Panc1 (cell line): ENCODE measurements around the gene RABEP2. TPM values are rescaled to one million over a fixed set of nuclear protein-coding genes. Genes with fewer than 3 reads are reported as not detected.
"Not testable (repeated sequence)": the region's sequence is repeated elsewhere in the genome, so short reads cannot be mapped to it uniquely, and the experiment has no call there.

Source experiments
- ATAC-seq: fragments of 200-7000 bp; cut with Tn5 transposase; 2 replicates; pipeline ENCODE4 v1.9.1; 2020; ENCODE audit warnings: mild to moderate bottlenecking, moderate library complexity
- BruUV-seq: library from RNA; stranded (reverse); fragments of 400-500 nt; replicated peaks from 2 replicates; lab custom pipeline; 2021; lab: Mats Ljungman, UMichigan
- CTCF ChIA-PET: fragments of 300-600 bp; sonication (Branson Sonifier 250); formaldehyde crosslinking; loops from one replicate; lab custom pipeline; 2022; ENCODE audit warnings: antibody characterized with exemption; lab: Charles Lee
- POLR2A ChIA-PET: fragments of 300-600 bp; sonication (Branson Sonifier 250); formaldehyde crosslinking; loops from one replicate; lab custom pipeline; 2022; ENCODE audit warnings: antibody characterized with exemption; lab: Charles Lee
- DNase-seq: peaks from one replicate; pipeline ENCODE4 v3.0.0-alpha.2; 2010; ENCODE audit warnings: low read depth, low spot score
- H3K27ac ChIP-seq: 2 replicates; pipeline ENCODE4 v1.5.1; 2011; ENCODE audit warnings: mild to moderate bottlenecking, low read length, inconsistent platforms
- H3K27me3 ChIP-seq: fragments of 200-500 bp; sonication (Bioruptor generic); 2 replicates; pipeline ENCODE4 v1.6.0; 2014; ENCODE audit warnings: low read length, inconsistent platforms; ENCODE audit not compliant: control insufficient read depth, insufficient read depth
- H3K36me3 ChIP-seq: fragments of 200-500 bp; sonication (Bioruptor generic); 2 replicates; pipeline ENCODE4 v1.5.1; 2014; ENCODE audit warnings: inconsistent platforms, mild to moderate bottlenecking, low read length, moderate library complexity; ENCODE audit not compliant: control insufficient read depth, insufficient read depth
- H3K4me1 ChIP-seq: 2 replicates; pipeline ENCODE4 v1.5.1; 2011; ENCODE audit warnings: inconsistent platforms, mild to moderate bottlenecking, low read length, moderate library complexity; ENCODE audit not compliant: control insufficient read depth, insufficient read depth
- H3K4me3 ChIP-seq, 2 experiments: 2 replicates each; pipeline ENCODE4 v1.5.1; 2011 to 2012; ENCODE audit warnings: low read depth in 2 of 2, low read length in 2 of 2, mild to moderate bottlenecking in 2 of 2, inconsistent platforms in 1 of 2, moderate library complexity in 1 of 2
- H3K9me3 ChIP-seq: fragments of 200-500 bp; sonication (Bioruptor generic); 2 replicates; pipeline ENCODE4 v1.5.1; 2014; ENCODE audit warnings: low read depth, mild to moderate bottlenecking, inconsistent platforms, low read length, moderate library complexity; ENCODE audit not compliant: control insufficient read depth, insufficient read depth
- POLR2AphosphoS5 ChIP-seq: IDR thresholded peaks from 2 replicates; pipeline ENCODE4 v1.6.1; 2012; ENCODE audit warnings: mild to moderate bottlenecking, low read depth, low read length, moderate library complexity
- SIN3A ChIP-seq: IDR thresholded peaks from 2 replicates; pipeline ENCODE4 v1.6.1; 2012; ENCODE audit warnings: low read depth, mild to moderate bottlenecking, low read length, moderate library complexity, borderline replicate concordance; ENCODE audit not compliant: insufficient read depth
- TCF7L2 ChIP-seq: IDR thresholded peaks from 2 replicates; pipeline ENCODE4 v1.6.1; 2011; ENCODE audit warnings: mild to moderate bottlenecking, low read depth, low read length, inconsistent platforms
- in situ Hi-C: cut with HindIII; loops from 2 replicates; pipeline ENCODE4 v1.10.0; 2016; ENCODE audit warnings: low sequenced_read_pairs, low pct_unique_long_range_greater_than_20kb
- intact Hi-C: fragments of 100-400 bp; cut with micrococcal nuclease; formaldehyde crosslinking; loops from one replicate; pipeline ENCODE4 v1.10.0; 2022; ENCODE audit not compliant: unreplicated experiment
- total RNA-seq: library from RNA; stranded (reverse); gene quantifications from one replicate; pipeline ENCODE4 v1.2.1, GENCODE V29; 2021; ENCODE audit not compliant: unreplicated experiment
- TF ChIP-seq, protein P1 (sequence below): fragments of 450-650 bp; IDR thresholded peaks from 2 replicates; pipeline ENCODE4 v1.5.1; 2017; ENCODE audit warnings: mild to moderate bottlenecking
- TF ChIP-seq, protein P2 (sequence below), 2 experiments: IDR thresholded peaks; 2 replicates each; pipeline ENCODE4 v1.6.1; 2011 to 2012; ENCODE audit warnings: low read depth in 2 of 2, control low read depth in 1 of 2, low read length in 1 of 2, mild to moderate bottlenecking in 1 of 2, moderate library complexity in 1 of 2; ENCODE audit not compliant: insufficient read depth in 1 of 2

The RABEP2 gene
- total RNA-seq, 1 experiment from 2014 or later, result 24.8 TPM

- no TSS peak for BruUV-seq
- in situ Hi-C loops (no loop called here), intact Hi-C loops (loop anchor here (10.0 kb wide), 2 partner anchors 72 to 102 kb away; partner anchors contain the start of genes ATP2A1 and TUFM)
- TF ChIP-seq POLR2AphosphoS5 (no peak), SIN3A (no peak)
- TF ChIP-seq, protein P1, sequence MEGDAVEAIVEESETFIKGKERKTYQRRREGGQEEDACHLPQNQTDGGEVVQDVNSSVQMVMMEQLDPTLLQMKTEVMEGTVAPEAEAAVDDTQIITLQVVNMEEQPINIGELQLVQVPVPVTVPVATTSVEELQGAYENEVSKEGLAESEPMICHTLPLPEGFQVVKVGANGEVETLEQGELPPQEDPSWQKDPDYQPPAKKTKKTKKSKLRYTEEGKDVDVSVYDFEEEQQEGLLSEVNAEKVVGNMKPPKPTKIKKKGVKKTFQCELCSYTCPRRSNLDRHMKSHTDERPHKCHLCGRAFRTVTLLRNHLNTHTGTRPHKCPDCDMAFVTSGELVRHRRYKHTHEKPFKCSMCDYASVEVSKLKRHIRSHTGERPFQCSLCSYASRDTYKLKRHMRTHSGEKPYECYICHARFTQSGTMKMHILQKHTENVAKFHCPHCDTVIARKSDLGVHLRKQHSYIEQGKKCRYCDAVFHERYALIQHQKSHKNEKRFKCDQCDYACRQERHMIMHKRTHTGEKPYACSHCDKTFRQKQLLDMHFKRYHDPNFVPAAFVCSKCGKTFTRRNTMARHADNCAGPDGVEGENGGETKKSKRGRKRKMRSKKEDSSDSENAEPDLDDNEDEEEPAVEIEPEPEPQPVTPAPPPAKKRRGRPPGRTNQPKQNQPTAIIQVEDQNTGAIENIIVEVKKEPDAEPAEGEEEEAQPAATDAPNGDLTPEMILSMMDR, result no peak
- TF ChIP-seq, protein P2, sequence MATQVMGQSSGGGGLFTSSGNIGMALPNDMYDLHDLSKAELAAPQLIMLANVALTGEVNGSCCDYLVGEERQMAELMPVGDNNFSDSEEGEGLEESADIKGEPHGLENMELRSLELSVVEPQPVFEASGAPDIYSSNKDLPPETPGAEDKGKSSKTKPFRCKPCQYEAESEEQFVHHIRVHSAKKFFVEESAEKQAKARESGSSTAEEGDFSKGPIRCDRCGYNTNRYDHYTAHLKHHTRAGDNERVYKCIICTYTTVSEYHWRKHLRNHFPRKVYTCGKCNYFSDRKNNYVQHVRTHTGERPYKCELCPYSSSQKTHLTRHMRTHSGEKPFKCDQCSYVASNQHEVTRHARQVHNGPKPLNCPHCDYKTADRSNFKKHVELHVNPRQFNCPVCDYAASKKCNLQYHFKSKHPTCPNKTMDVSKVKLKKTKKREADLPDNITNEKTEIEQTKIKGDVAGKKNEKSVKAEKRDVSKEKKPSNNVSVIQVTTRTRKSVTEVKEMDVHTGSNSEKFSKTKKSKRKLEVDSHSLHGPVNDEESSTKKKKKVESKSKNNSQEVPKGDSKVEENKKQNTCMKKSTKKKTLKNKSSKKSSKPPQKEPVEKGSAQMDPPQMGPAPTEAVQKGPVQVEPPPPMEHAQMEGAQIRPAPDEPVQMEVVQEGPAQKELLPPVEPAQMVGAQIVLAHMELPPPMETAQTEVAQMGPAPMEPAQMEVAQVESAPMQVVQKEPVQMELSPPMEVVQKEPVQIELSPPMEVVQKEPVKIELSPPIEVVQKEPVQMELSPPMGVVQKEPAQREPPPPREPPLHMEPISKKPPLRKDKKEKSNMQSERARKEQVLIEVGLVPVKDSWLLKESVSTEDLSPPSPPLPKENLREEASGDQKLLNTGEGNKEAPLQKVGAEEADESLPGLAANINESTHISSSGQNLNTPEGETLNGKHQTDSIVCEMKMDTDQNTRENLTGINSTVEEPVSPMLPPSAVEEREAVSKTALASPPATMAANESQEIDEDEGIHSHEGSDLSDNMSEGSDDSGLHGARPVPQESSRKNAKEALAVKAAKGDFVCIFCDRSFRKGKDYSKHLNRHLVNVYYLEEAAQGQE (IDR thresholded peaks at IDR 0.05; ENCODE audit: insufficient read depth in 1 of 2, low read depth in 2 of 2, low read length in 1 of 2), result no peak
- no peaks in the 10 kb centered on the region for H3K36me3 ChIP-seq
- no peak for DNase-seq
- no peak overlapping the region for H3K4me3 ChIP-seq
- CTCF ChIA-PET, result interaction anchor here (0.6 kb wide), 1 partner anchor 466 kb away, joined by 4 read pairs; no protein-coding TSS in a partner anchor
- POLR2A ChIA-PET, result no interaction called here
- no peaks in the 10 kb centered on the region for H3K27me3 ChIP-seq
- H3K4me1 ChIP-seq, result peaks cover 3% of the 10 kb centered on the region; the same call in 1 of the 2 replicates
- no peak overlapping the region for H3K27ac ChIP-seq
- no peaks in the 10 kb centered on the region for H3K9me3 ChIP-seq
- no peak for ATAC-seq
These were observed 21.6 kb upstream of the RABEP2 start for GRCh38 chr16:28946681-28947080.

- TF ChIP-seq POLR2AphosphoS5, result no peak
- TF ChIP-seq, protein P2 (IDR thresholded peaks at IDR 0.05; ENCODE audit: insufficient read depth in 1 of 2, low read depth in 2 of 2, low read length in 1 of 2), result no peak
- no peak for TF ChIP-seq SIN3A
- TF ChIP-seq, protein P1, result no peak
- TF ChIP-seq TCF7L2, result no peak
These were observed 18.2 kb upstream of the RABEP2 start for GRCh38 chr16:28943281-28943680.

GRCh38 chr16:28939825-28940224 is 14.8 kb upstream of the RABEP2 start:
- in situ Hi-C loops, POLR2A ChIA-PET, H3K4me1 ChIP-seq, H3K4me3 ChIP-seq, ATAC-seq, H3K36me3 ChIP-seq, H3K27me3 ChIP-seq, H3K9me3 ChIP-seq, DNase-seq, BruUV-seq, CTCF ChIA-PET, H3K27ac ChIP-seq: not testable (repeated sequence)
- intact Hi-C loops, result loop anchor here (10.0 kb wide), 2 partner anchors 65 to 95 kb away; partner anchors contain the start of genes ATP2A1 and TUFM

More at GRCh38 chr16:28943281-28943680, 18.2 kb upstream of the RABEP2 start:
- ATAC-seq, result no peak
- no TSS peak for BruUV-seq
- in situ Hi-C loops, result no loop called here
- POLR2A ChIA-PET, result interaction anchor here (0.6 kb wide), 1 partner anchor 113 kb away, joined by 9 read pairs; no protein-coding TSS in a partner anchor
- Histone ChIP-seq H3K27me3 (no peaks in the 10 kb centered on the region), H3K36me3 (no peaks in the 10 kb centered on the region), H3K27ac (no peak overlapping the region), H3K4me3 (no peak overlapping the region), H3K9me3 (no peaks in the 10 kb centered on the region), H3K4me1 (peaks cover 3% of the 10 kb centered on the region; the same call in 1 of the 2 replicates)
- intact Hi-C loops, result loop anchor here (10.0 kb wide), 2 partner anchors 68 to 98 kb away; partner anchors contain the start of genes ATP2A1 and TUFM
- CTCF ChIA-PET, result interaction anchor here (0.8 kb wide), 1 partner anchor 70 kb away, joined by 4 read pairs; no protein-coding TSS in a partner anchor
- no peak for DNase-seq
